Endothelial cell of umbilical vein (primary cell): ENCODE measurements around the gene SOX12. TPM values are rescaled to one million over a fixed set of nuclear protein-coding genes. Genes with fewer than 3 reads are reported as not detected.
A peak's percentile ranks its signal among the peaks of the same experiment; 100 is the strongest.

Experiments
- BruUV-seq: library from RNA; stranded (reverse); fragments of 400-500 nt; replicated peaks from 2 replicates; lab custom pipeline; 2021; lab: Mats Ljungman, UMichigan
- CTCF ChIA-PET: fragments of 300-600, 350-600 bp; sonication (Branson Sonifier 250); formaldehyde crosslinking; loops from one replicate; lab custom pipeline; 2021; ENCODE audit warnings: antibody characterized with exemption, inconsistent platforms; lab: Charles Lee
- POLR2A ChIA-PET: fragments of 300-600, 350-600 bp; sonication (Branson Sonifier 250); formaldehyde crosslinking; loops from one replicate; lab custom pipeline; 2021; ENCODE audit warnings: antibody characterized with exemption, inconsistent platforms; lab: Charles Lee
- DNase-seq: peaks from one replicate; pipeline ENCODE4 v3.0.0-alpha.2; 2011; ENCODE audit warnings: low read depth, low spot score
- FAIRE-seq: peaks from 2 replicates; lab custom pipeline; 2011; peaks lifted over from hg19 to GRCh38; lab: Jason Lieb, UNC
- H2AFZ ChIP-seq: 2 replicates; pipeline ENCODE4 v1.6.0; 2012; ENCODE audit warnings: low read depth, low read length, control low read depth, inconsistent platforms
- H3K27ac ChIP-seq: 2 replicates; pipeline ENCODE4 v1.5.1; 2011; ENCODE audit warnings: low read depth, mild to moderate bottlenecking, control low read depth, low read length, moderate library complexity; ENCODE audit not compliant: insufficient read depth
- H3K27me3 ChIP-seq, 2 experiments: 2 replicates each; pipeline versions ENCODE4 v1.6.0 to v1.6.1; 2011; ENCODE audit warnings: low read length in 2 of 2, mixed read lengths in 1 of 2; ENCODE audit not compliant: control insufficient read depth in 2 of 2, insufficient read depth in 2 of 2
- H3K36me3 ChIP-seq, 2 experiments: 2 replicates in 1 of 2; 3 replicates in 1 of 2; pipeline ENCODE4 v1.5.1; 2011; ENCODE audit warnings: low read length in 2 of 2, mild to moderate bottlenecking in 1 of 2, moderate library complexity in 1 of 2; ENCODE audit not compliant: control insufficient read depth in 2 of 2, insufficient read depth in 2 of 2; ENCODE audit errors: extremely low read depth in 1 of 2
- H3K4me1 ChIP-seq: 3 replicates; pipeline ENCODE4 v1.5.1; 2011; ENCODE audit warnings: mild to moderate bottlenecking, low read length; ENCODE audit not compliant: control insufficient read depth, insufficient read depth; ENCODE audit errors: extremely low read depth
- H3K4me2 ChIP-seq: 2 replicates; pipeline ENCODE4 v1.6.1; 2011; ENCODE audit warnings: low read length, control low read depth, mixed read lengths; ENCODE audit not compliant: insufficient read depth
- H3K4me3 ChIP-seq, 3 experiments: fragments of 200-600 bp in 1 of 3; sonication (generic), shearing (Covaris generic) in 1 of 3; replicated peaks in 1 of 3; 2 replicates each; pipeline ENCODE4 v1.5.1; 2011 to 2016; ENCODE audit warnings: control low read depth in 3 of 3, low read length in 3 of 3, mild to moderate bottlenecking in 2 of 3, inconsistent platforms in 1 of 3, low read depth in 1 of 3, moderate library complexity in 1 of 3; ENCODE audit not compliant: insufficient read depth in 1 of 3
- H3K79me2 ChIP-seq: 2 replicates; pipeline ENCODE4 v1.6.0; 2012; ENCODE audit warnings: low read length, inconsistent platforms; ENCODE audit not compliant: control insufficient read depth, insufficient read depth
- H3K9ac ChIP-seq: replicated peaks from 2 replicates; pipeline ENCODE3; 2011; ENCODE audit warnings: low read length, control low read depth; ENCODE audit not compliant: insufficient read depth; ENCODE audit errors: extremely low read depth
- H3K9me1 ChIP-seq: replicated peaks from 3 replicates; pipeline ENCODE4 v1.6.0; 2011; ENCODE audit warnings: mild to moderate bottlenecking, low read length; ENCODE audit not compliant: control insufficient read depth, insufficient read depth; ENCODE audit errors: extremely low read depth
- H3K9me3 ChIP-seq: replicated peaks from 2 replicates; pipeline ENCODE4 v1.5.1; 2012; ENCODE audit warnings: low read length, inconsistent platforms; ENCODE audit not compliant: control insufficient read depth, insufficient read depth
- H4K20me1 ChIP-seq: replicated peaks from 2 replicates; pipeline ENCODE3; 2011; ENCODE audit warnings: mild to moderate bottlenecking, low read length; ENCODE audit not compliant: control insufficient read depth, insufficient read depth; ENCODE audit errors: extremely low read depth
- CTCF ChIP-seq, 2 donors: IDR thresholded peaks; 1 replicate in 1 of 2; 2 replicates in 1 of 2; pipeline ENCODE4 v1.5.1; 2011; ENCODE audit warnings: low read length in 2 of 2, mild to moderate bottlenecking in 2 of 2, moderate library complexity in 2 of 2, control low read depth in 1 of 2, inconsistent platforms in 1 of 2, low read depth in 1 of 2; ENCODE audit not compliant: insufficient read depth in 1 of 2; ENCODE audit errors: extremely low read depth in 1 of 2
- EZH2 ChIP-seq: IDR thresholded peaks from 2 replicates; pipeline ENCODE4 v1.6.1; 2012; ENCODE audit warnings: borderline replicate concordance, low read depth, mild to moderate bottlenecking, moderate library complexity, low read length, inconsistent platforms; ENCODE audit not compliant: severe bottlenecking
- FOS ChIP-seq: IDR thresholded peaks from 2 replicates; pipeline ENCODE4 v1.6.1; 2011; ENCODE audit warnings: mild to moderate bottlenecking, low read length, moderate library complexity, borderline replicate concordance; ENCODE audit not compliant: insufficient read depth
- GATA2 ChIP-seq: IDR thresholded peaks from 2 replicates; pipeline ENCODE4 v1.7.0; 2011; ENCODE audit warnings: low read depth, mild to moderate bottlenecking, moderate library complexity, mixed read lengths, low read length; ENCODE audit not compliant: insufficient read length, insufficient read depth
- JUN ChIP-seq: IDR thresholded peaks from 2 replicates; pipeline ENCODE4 v1.6.1; 2011; ENCODE audit warnings: borderline replicate concordance, low read depth; ENCODE audit not compliant: insufficient read length, insufficient read depth
- MAX ChIP-seq: IDR thresholded peaks from 2 replicates; pipeline ENCODE4 v1.6.1; 2011; ENCODE audit not compliant: insufficient read depth, insufficient read length
- MYC ChIP-seq: IDR thresholded peaks from one replicate; pipeline ENCODE4 v1.6.1; 2011; ENCODE audit warnings: mild to moderate bottlenecking, low read depth, low read length
- POLR2A ChIP-seq: IDR thresholded peaks from 2 replicates; pipeline ENCODE4 v1.6.1; 2012; ENCODE audit warnings: low read depth, mild to moderate bottlenecking, control low read depth, low read length
- POLR2AphosphoS5 ChIP-seq: IDR thresholded peaks from 2 replicates; pipeline ENCODE4 v1.6.1; 2012; ENCODE audit warnings: low read depth, mild to moderate bottlenecking, control low read depth, low read length, moderate library complexity; ENCODE audit not compliant: insufficient read depth
- dilution Hi-C: fragments of 300-500 bp; cut with MboI; formaldehyde crosslinking; loops from one replicate; pipeline ENCODE4 v1.15.0; 2019; ENCODE audit warnings: low sequenced_read_pairs; ENCODE audit not compliant: extremely low pct_ligation_motif_present
- intact Hi-C: fragments of 100-400 bp; cut with micrococcal nuclease; formaldehyde crosslinking; loops from one replicate; pipeline ENCODE4 v1.10.0; 2022
- polyA plus RNA-seq, 4 experiments: library from polyadenylated mRNA; depleted of rRNA in 3 of 4; stranded (reverse) in 3 of 4; unstranded in 1 of 4; fragments of >200 nt; gene quantifications; 2 replicates each; pipeline versions ENCODE4 v1.2.1 to v1.2.3, GENCODE V29; 2011 to 2012; ENCODE audit warnings: missing spikeins in 1 of 4
- total RNA-seq: library from RNA; stranded (reverse); gene quantifications from 2 replicates; pipeline ENCODE4 v1.2.3, GENCODE V29; 2021

The SOX12 gene
- total and polyA plus RNA-seq, 2 donors (not counting 3 experiments of a cell fraction or from before 2014, with no cell fraction given): 6.2 to 37.7 TPM

- peaks cover 5% of the 10 kb centered on the region for H4K20me1 ChIP-seq
- TF ChIP-seq GATA2 (no peak), POLR2A (peak; percentile 79), JUN (no peak), POLR2AphosphoS5 (peak; percentile 89), FOS (no peak), MYC (no peak), CTCF (IDR thresholded peaks at IDR 0.05; ENCODE audit: extremely low read depth in 1 of 2, insufficient read depth in 1 of 2, low read depth in 1 of 2, low read length in 2 of 2) (peak in 1 of 2 donors; percentile 17), MAX (peak; percentile 48), EZH2 (no peak)
- H3K4me3 ChIP-seq: peak within 1 kb of the TSS; percentile 53 to 78 (median 63)
- H3K79me2 ChIP-seq: peaks cover 38% of the 10 kb centered on the region
- H3K27ac ChIP-seq: peak within 1 kb of the TSS; percentile 83
- no peaks in the 10 kb centered on the region for H3K9me1 ChIP-seq
- no TSS peak for BruUV-seq
- intact Hi-C loops (loop anchor here (1.0 kb wide), 3 partner anchors 13 to 33 kb away; no protein-coding TSS in a partner anchor), dilution Hi-C loops (no loop called here)
- no peaks in the 10 kb centered on the region for H3K36me3 ChIP-seq
- ChIA-PET CTCF (interaction anchor here (0.9 to 6.2 kb wide), 5 partner anchors 13 to 38 kb away, joined by 3 to 42 read pairs (median 18); partner anchors contain the start of gene SOX12), POLR2A (interaction anchor here (0.6 to 1.5 kb wide), 3 partner anchors 13 to 28 kb away, joined by 4 to 7 read pairs (median 6); partner anchors contain the start of gene SOX12)
- FAIRE-seq: peak; percentile 90
- peak within 1 kb of the TSS; percentile 96 for H3K9ac ChIP-seq
- peak within 1 kb of the TSS; percentile 63 for H2AFZ ChIP-seq
- no peaks in the 10 kb centered on the region for H3K9me3 ChIP-seq
- H3K27me3 ChIP-seq: no peaks in the 10 kb centered on the region
- peak within 1 kb of the TSS; percentile 96 for H3K4me2 ChIP-seq
- H3K4me1 ChIP-seq: peaks cover 33% of the 10 kb centered on the region
- peak; percentile 88 for DNase-seq
These were observed 28.0 kb upstream of the SOX12 start, which contains the start of gene ZCCHC3 for GRCh38 chr20:297098-297924. ZCCHC3 (plus strand) TSS chr20:297570; CDS start chr20:297587, 17 bp downstream.
